K562 (cell line): ENCODE measurements around the gene ZZZ3. TPM values are rescaled to one million over a fixed set of nuclear protein-coding genes. Genes with fewer than 3 reads are reported as not detected.
A peak's percentile ranks its signal among the peaks of the same experiment; 100 is the strongest.

Source experiments
- ATF3 ChIP-seq, 2 experiments: fragments of 450-650 bp in 1 of 2; sonication (generic) in 1 of 2; formaldehyde crosslinking in 1 of 2; IDR thresholded peaks in 1 of 2; conservative IDR thresholded peaks in 1 of 2; 2 replicates each; pipeline versions ENCODE4 v1.6.1 to v1.8.1; 2016 to 2023; ENCODE audit warnings: mild to moderate bottlenecking in 2 of 2, moderate library complexity in 2 of 2, inconsistent platforms in 1 of 2, missing genetic modification reagents in 1 of 2
- CBX3 ChIP-seq, 2 experiments: IDR thresholded peaks; 1 replicate in 1 of 2; 2 replicates in 1 of 2; pipeline ENCODE4 v1.6.1; 2012; ENCODE audit warnings: inconsistent platforms in 2 of 2, low read length in 2 of 2, borderline replicate concordance in 1 of 2, control low read depth in 1 of 2
- CEBPB ChIP-seq: fragments of 450-650 bp; IDR thresholded peaks from 2 replicates; pipeline ENCODE4 v1.6.1; 2016; ENCODE audit warnings: missing genetic modification characterization, missing compliant biosample characterization
- ERF ChIP-seq: fragments of 450-650 bp; formaldehyde crosslinking; IDR thresholded peaks from 2 replicates; pipeline ENCODE4 v1.4.0; 2020; ENCODE audit warnings: mild to moderate bottlenecking, mixed read lengths
- FOS ChIP-seq: IDR thresholded peaks from 3 replicates; pipeline ENCODE4 v1.6.1; 2011; ENCODE audit not compliant: insufficient read length; ENCODE audit errors: extremely low read depth
- HIVEP1 ChIP-seq: fragments of 250-450 bp; sonication (Bioruptor Pico); IDR thresholded peaks from 2 replicates; pipeline ENCODE4 v1.4.0; 2020; ENCODE audit warnings: mild to moderate bottlenecking
- JUNB ChIP-seq: fragments of 450-650 bp; formaldehyde crosslinking; conservative IDR thresholded peaks from 2 replicates; pipeline ENCODE4 v1.4.0; 2020; ENCODE audit warnings: mild to moderate bottlenecking
- KAT8 ChIP-seq: fragments of 450-650 bp; IDR thresholded peaks from 2 replicates; pipeline ENCODE4 v1.6.1; 2016; ENCODE audit warnings: low read depth, mild to moderate bottlenecking
- PRPF4 ChIP-seq: fragments of 200-400 bp; formaldehyde crosslinking; IDR thresholded peaks from one replicate; pipeline ENCODE4 v1.6.1; 2017; ENCODE audit warnings: low read length, low read depth, mild to moderate bottlenecking; ENCODE audit not compliant: insufficient read depth, poor library complexity, severe bottlenecking
- SIN3B ChIP-seq: fragments of 450-650 bp; IDR thresholded peaks from 2 replicates; pipeline ENCODE4 v1.6.1; 2017; ENCODE audit warnings: low read depth, mild to moderate bottlenecking, moderate library complexity
- ZFX ChIP-seq: sonication (generic); formaldehyde crosslinking; IDR thresholded peaks from 2 replicates; pipeline ENCODE4 v1.8.0; 2022; ENCODE audit warnings: mild to moderate bottlenecking, missing genetic modification reagents, moderate library complexity
- polyA plus RNA-seq, 8 experiments: library from polyadenylated mRNA; depleted of rRNA in 4 of 8; stranded (reverse) in 5 of 8; unstranded in 3 of 8; fragments of >200 nt; fragmentation: Nextera tagmentation in 2 of 8; fragmentation: Illumina TruSeq in 1 of 8; extraction: Ambion mirVana in 2 of 8; extraction: Trizol in 1 of 8; gene quantifications; 2 replicates each; pipeline versions ENCODE4 v1.2.1 to v1.2.3, GENCODE V29; 2011 to 2014; ENCODE audit warnings: inconsistent platforms in 1 of 8, missing spikeins in 1 of 8
- total RNA-seq, 7 experiments: library from RNA; depleted of rRNA in 6 of 7; stranded (reverse); fragments of >200 nt in 6 of 7; fragmentation: Illumina TruSeq in 2 of 7; extraction: Trizol in 2 of 7; gene quantifications; 2 replicates each; pipeline versions ENCODE4 v1.2.1 to v1.2.3, GENCODE V29; 2011 to 2021; ENCODE audit warnings: low replicate concordance in 1 of 7
- TF ChIP-seq, protein P1 (sequence below), 2 experiments: fragments of 450-650 bp in 1 of 2; sonication (generic) in 1 of 2; formaldehyde crosslinking in 1 of 2; IDR thresholded peaks; 2 replicates each; pipeline versions ENCODE4 v1.7.1 to v1.9.0; 2016 to 2022; ENCODE audit warnings: inconsistent platforms in 1 of 2, mild to moderate bottlenecking in 1 of 2, missing genetic modification reagents in 1 of 2
- TF ChIP-seq, protein P2 (sequence below): fragments of 450-650 bp; IDR thresholded peaks from 2 replicates; pipeline ENCODE4 v1.6.1; 2016; ENCODE audit warnings: mild to moderate bottlenecking

Gene ZZZ3
- total and polyA plus RNA-seq, 9 of the 15 experiments (the other 6 are each of a cell fraction or from before 2014, with no cell fraction given) = 13.9 to 64.0 (median 36.7) TPM

DNA sequence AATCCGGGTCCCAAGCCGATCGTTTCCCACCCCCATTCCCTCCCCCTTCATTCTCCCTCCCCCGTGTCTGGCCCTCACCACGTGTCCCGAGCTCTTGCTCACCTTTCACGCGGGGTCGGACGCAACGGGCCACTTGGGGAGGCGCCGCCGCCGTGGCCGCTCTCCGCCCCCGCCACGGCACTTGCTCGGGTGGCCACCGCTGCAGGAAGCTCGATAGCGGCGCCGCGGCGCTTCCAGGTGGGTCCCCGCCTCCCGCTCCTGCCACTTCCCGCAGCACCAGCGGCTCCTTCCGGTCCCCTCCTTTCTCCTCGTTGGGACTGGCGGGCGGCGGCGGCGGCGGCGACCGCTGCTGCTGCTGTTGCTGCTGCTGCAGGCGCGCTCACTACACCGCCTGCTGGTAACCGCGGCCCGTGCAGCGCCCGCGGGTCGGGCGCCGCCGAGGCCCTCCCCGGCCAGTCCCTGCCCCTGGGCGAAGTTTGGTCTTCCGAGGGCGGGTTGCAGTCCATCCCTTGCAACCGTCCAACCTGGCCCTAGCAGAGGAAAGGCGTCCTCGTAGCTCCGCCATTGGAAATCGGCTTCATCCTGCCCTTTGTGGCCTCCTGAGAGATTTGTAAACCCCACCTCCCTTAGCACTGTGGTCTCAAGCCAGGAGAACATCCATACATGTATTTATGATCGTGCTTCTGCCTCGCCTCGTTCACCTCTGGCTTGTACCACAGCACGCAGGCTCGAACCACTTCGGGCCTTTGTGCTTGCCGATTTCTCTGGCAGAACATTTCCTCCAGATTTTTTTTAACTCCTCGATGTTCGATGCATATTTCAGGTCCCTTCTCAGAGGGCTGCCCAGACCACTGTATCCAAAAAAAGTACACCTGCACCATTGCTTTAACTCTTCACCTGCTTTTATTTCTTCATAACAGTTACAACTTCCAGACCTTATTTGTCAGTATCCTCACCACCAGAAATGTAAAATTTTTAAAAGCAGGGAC, 996 bp upstream of the ZZZ3 start (continued):
- TF ChIP-seq, protein P1, sequence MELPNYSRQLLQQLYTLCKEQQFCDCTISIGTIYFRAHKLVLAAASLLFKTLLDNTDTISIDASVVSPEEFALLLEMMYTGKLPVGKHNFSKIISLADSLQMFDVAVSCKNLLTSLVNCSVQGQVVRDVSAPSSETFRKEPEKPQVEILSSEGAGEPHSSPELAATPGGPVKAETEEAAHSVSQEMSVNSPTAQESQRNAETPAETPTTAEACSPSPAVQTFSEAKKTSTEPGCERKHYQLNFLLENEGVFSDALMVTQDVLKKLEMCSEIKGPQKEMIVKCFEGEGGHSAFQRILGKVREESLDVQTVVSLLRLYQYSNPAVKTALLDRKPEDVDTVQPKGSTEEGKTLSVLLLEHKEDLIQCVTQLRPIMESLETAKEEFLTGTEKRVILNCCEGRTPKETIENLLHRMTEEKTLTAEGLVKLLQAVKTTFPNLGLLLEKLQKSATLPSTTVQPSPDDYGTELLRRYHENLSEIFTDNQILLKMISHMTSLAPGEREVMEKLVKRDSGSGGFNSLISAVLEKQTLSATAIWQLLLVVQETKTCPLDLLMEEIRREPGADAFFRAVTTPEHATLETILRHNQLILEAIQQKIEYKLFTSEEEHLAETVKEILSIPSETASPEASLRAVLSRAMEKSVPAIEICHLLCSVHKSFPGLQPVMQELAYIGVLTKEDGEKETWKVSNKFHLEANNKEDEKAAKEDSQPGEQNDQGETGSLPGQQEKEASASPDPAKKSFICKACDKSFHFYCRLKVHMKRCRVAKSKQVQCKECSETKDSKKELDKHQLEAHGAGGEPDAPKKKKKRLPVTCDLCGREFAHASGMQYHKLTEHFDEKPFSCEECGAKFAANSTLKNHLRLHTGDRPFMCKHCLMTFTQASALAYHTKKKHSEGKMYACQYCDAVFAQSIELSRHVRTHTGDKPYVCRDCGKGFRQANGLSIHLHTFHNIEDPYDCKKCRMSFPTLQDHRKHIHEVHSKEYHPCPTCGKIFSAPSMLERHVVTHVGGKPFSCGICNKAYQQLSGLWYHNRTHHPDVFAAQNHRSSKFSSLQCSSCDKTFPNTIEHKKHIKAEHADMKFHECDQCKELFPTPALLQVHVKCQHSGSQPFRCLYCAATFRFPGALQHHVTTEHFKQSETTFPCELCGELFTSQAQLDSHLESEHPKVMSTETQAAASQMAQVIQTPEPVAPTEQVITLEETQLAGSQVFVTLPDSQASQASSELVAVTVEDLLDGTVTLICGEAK (IDR thresholded peaks at IDR 0.05) = peak; percentile 94
- TF ChIP-seq, protein P1 (CRISPR knock-in tag; IDR thresholded peaks at IDR 0.05) = no peak
- no peak for TF ChIP-seq HIVEP1 (CRISPR knock-in tag)
- 0 out of 2 replicates have a peak, but pooled peaks have one; percentile 53 for TF ChIP-seq ERF (CRISPR knock-in tag)
- no peak for TF ChIP-seq FOS
- TF ChIP-seq SIN3B = peak; percentile 47; the same call in 1 of the 2 replicates
- no peak for TF ChIP-seq PRPF4
- TF ChIP-seq ATF3 (IDR thresholded peaks at IDR 0.05) = no peak
- no peak for TF ChIP-seq ATF3 (CRISPR knock-in tag; conservative IDR thresholded peaks at IDR 0.05)
- TF ChIP-seq ZFX = peak; percentile 88
- TF ChIP-seq CBX3 (IDR thresholded peaks at IDR 0.05; ENCODE audit: borderline replicate concordance in 1 of 2, low read length in 2 of 2) = no peak
- TF ChIP-seq JUNB = no peak
- no peak for TF ChIP-seq KAT8
- TF ChIP-seq, protein P2, sequence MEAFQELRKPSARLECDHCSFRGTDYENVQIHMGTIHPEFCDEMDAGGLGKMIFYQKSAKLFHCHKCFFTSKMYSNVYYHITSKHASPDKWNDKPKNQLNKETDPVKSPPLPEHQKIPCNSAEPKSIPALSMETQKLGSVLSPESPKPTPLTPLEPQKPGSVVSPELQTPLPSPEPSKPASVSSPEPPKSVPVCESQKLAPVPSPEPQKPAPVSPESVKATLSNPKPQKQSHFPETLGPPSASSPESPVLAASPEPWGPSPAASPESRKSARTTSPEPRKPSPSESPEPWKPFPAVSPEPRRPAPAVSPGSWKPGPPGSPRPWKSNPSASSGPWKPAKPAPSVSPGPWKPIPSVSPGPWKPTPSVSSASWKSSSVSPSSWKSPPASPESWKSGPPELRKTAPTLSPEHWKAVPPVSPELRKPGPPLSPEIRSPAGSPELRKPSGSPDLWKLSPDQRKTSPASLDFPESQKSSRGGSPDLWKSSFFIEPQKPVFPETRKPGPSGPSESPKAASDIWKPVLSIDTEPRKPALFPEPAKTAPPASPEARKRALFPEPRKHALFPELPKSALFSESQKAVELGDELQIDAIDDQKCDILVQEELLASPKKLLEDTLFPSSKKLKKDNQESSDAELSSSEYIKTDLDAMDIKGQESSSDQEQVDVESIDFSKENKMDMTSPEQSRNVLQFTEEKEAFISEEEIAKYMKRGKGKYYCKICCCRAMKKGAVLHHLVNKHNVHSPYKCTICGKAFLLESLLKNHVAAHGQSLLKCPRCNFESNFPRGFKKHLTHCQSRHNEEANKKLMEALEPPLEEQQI = no peak
- TF ChIP-seq CEBPB (tag) = no peak
